WTC11 (cell line): ENCODE results near the gene SFXN1. TPM values are rescaled to one million over a fixed set of nuclear protein-coding genes. Genes with fewer than 3 reads are reported as not detected.

Source experiments
- ATAC-seq: fragments of 200-7000 bp; cut with Tn5 transposase; 2 replicates; pipeline ENCODE4 v1.10.0; 2021; ENCODE audit warnings: mild to moderate bottlenecking, moderate library complexity
- CTCF ChIA-PET: fragments of 300-600 bp; sonication (Branson Sonifier 250); formaldehyde crosslinking; loops from one replicate; lab custom pipeline; 2021; ENCODE audit warnings: antibody characterized with exemption; lab: Charles Lee
- POLR2A ChIA-PET: fragments of 350-600 bp; sonication (Branson Sonifier 250); formaldehyde crosslinking; loops from one replicate; lab custom pipeline; 2021; ENCODE audit warnings: antibody characterized with exemption; lab: Charles Lee
- DNase-seq: peaks from one replicate; pipeline ENCODE4 v3.0.0; 2021; ENCODE audit warnings: low spot score
- H3K27ac Mint-ChIP-seq: 2 replicates; pipeline ENCODE4 v1.8.0; 2021; ENCODE audit warnings: mixed read lengths
- H3K27me3 Mint-ChIP-seq: 2 replicates; pipeline ENCODE4 v1.8.0; 2021; ENCODE audit warnings: low read depth, mild to moderate bottlenecking, moderate library complexity, mixed read lengths
- H3K36me3 Mint-ChIP-seq: 2 replicates; pipeline ENCODE4 v1.8.0; 2021; ENCODE audit warnings: mixed read lengths
- H3K4me1 Mint-ChIP-seq: 2 replicates; pipeline ENCODE4 v1.8.0; 2022; ENCODE audit warnings: mixed read lengths
- H3K4me3 Mint-ChIP-seq: 2 replicates; pipeline ENCODE4 v1.8.0; 2021; ENCODE audit warnings: mild to moderate bottlenecking, moderate library complexity, mixed read lengths
- H3K9me3 Mint-ChIP-seq: 2 replicates; pipeline ENCODE4 v1.8.0; 2021; ENCODE audit warnings: mixed read lengths
- EMX1 ChIP-seq: fragments of 250-450 bp; sonication (Bioruptor Pico); IDR thresholded peaks from 2 replicates; pipeline ENCODE4 v1.8.0; 2021; ENCODE audit warnings: mild to moderate bottlenecking
- FOXJ3 ChIP-seq: sonication (generic); formaldehyde crosslinking; IDR thresholded peaks from 2 replicates; pipeline ENCODE4 v1.9.0; 2021; ENCODE audit warnings: missing genetic modification reagents, mild to moderate bottlenecking, borderline replicate concordance
- GABPB1 ChIP-seq: sonication (generic); formaldehyde crosslinking; IDR thresholded peaks from 2 replicates; pipeline ENCODE4 v1.8.1; 2023; ENCODE audit warnings: mild to moderate bottlenecking, missing genetic modification reagents
- JAZF1 ChIP-seq: fragments of 250-450 bp; sonication (Bioruptor Pico); IDR thresholded peaks from 2 replicates; pipeline ENCODE4 v1.9.0; 2021; ENCODE audit warnings: moderate library complexity, mild to moderate bottlenecking, inconsistent platforms
- NFATC4 ChIP-seq: fragments of 250-450 bp; sonication (Bioruptor Pico); IDR thresholded peaks from 2 replicates; pipeline ENCODE4 v1.9.0; 2021; ENCODE audit warnings: mild to moderate bottlenecking
- NFE2L1 ChIP-seq: sonication (generic); formaldehyde crosslinking; IDR thresholded peaks from 2 replicates; pipeline ENCODE4 v1.8.1; 2023; ENCODE audit warnings: missing genetic modification reagents
- NR1H2 ChIP-seq: sonication (generic); formaldehyde crosslinking; IDR thresholded peaks from 2 replicates; pipeline ENCODE4 v1.9.0; 2021; ENCODE audit warnings: mild to moderate bottlenecking, moderate library complexity, missing genetic modification reagents
- NR2C2 ChIP-seq: sonication (generic); formaldehyde crosslinking; IDR thresholded peaks from 2 replicates; pipeline ENCODE4 v1.8.0; 2022; ENCODE audit warnings: mild to moderate bottlenecking, missing genetic modification reagents
- SMAD4 ChIP-seq: sonication (generic); formaldehyde crosslinking; IDR thresholded peaks from 2 replicates; pipeline ENCODE4 v1.8.0; 2022; ENCODE audit warnings: mild to moderate bottlenecking, missing genetic modification reagents
- TCF7 ChIP-seq: sonication (generic); formaldehyde crosslinking; IDR thresholded peaks from 2 replicates; pipeline ENCODE4 v1.8.0; 2022; ENCODE audit warnings: mild to moderate bottlenecking, low read depth, missing genetic modification reagents, moderate library complexity
- TEAD1 ChIP-seq: sonication (generic); formaldehyde crosslinking; IDR thresholded peaks from 2 replicates; pipeline ENCODE4 v1.8.0; 2022; ENCODE audit warnings: mild to moderate bottlenecking, missing genetic modification reagents
- ZNF219 ChIP-seq: sonication (generic); formaldehyde crosslinking; IDR thresholded peaks from 2 replicates; pipeline ENCODE4 v1.8.0; 2023; ENCODE audit warnings: missing genetic modification reagents, mild to moderate bottlenecking, borderline replicate concordance
- ZNF263 ChIP-seq: sonication (generic); formaldehyde crosslinking; IDR thresholded peaks from 2 replicates; pipeline ENCODE4 v1.8.1; 2022; ENCODE audit warnings: low read depth, mild to moderate bottlenecking, moderate library complexity, missing genetic modification reagents
- ZNF317 ChIP-seq: sonication (generic); formaldehyde crosslinking; IDR thresholded peaks from 2 replicates; pipeline ENCODE4 v1.8.1; 2023; ENCODE audit warnings: low read depth, mild to moderate bottlenecking, moderate library complexity, missing genetic modification reagents, borderline replicate concordance
- ZNF396 ChIP-seq: fragments of 250-450 bp; sonication (Bioruptor Pico); IDR thresholded peaks from 2 replicates; pipeline ENCODE4 v1.8.0; 2021; ENCODE audit warnings: mild to moderate bottlenecking, moderate library complexity, borderline replicate concordance
- ZNF416 ChIP-seq: fragments of 250-450 bp; sonication (Bioruptor Pico); IDR thresholded peaks from 2 replicates; pipeline ENCODE4 v1.9.0; 2021; ENCODE audit warnings: mild to moderate bottlenecking, inconsistent platforms
- total RNA-seq: library from RNA; stranded (reverse); gene quantifications from 3 replicates; pipeline ENCODE4 v1.2.3, GENCODE V29; 2021
- TF ChIP-seq, protein P1 (sequence below): sonication (generic); formaldehyde crosslinking; IDR thresholded peaks from 2 replicates; pipeline ENCODE4 v1.8.1; 2023; ENCODE audit warnings: mild to moderate bottlenecking, moderate library complexity, missing genetic modification reagents
- TF ChIP-seq, protein P2 (sequence below): fragments of 250-450 bp; sonication (Bioruptor Pico); IDR thresholded peaks from 2 replicates; pipeline ENCODE4 v1.8.0; 2021; ENCODE audit warnings: mild to moderate bottlenecking
- TF ChIP-seq, protein P3 (sequence below): sonication (generic); formaldehyde crosslinking; conservative IDR thresholded peaks from 2 replicates; pipeline ENCODE4 v1.8.1; 2022; ENCODE audit warnings: mild to moderate bottlenecking, missing genetic modification reagents
- TF ChIP-seq, protein P4 (sequence below): sonication (generic); formaldehyde crosslinking; IDR thresholded peaks from 2 replicates; pipeline ENCODE4 v1.8.1; 2023; ENCODE audit warnings: mild to moderate bottlenecking, missing genetic modification reagents
- TF ChIP-seq, protein P5 (sequence below): fragments of 250-450 bp; sonication (Bioruptor Pico); IDR thresholded peaks from 2 replicates; pipeline ENCODE4 v1.9.0; 2021; ENCODE audit warnings: mild to moderate bottlenecking, borderline replicate concordance

The SFXN1 gene
- total RNA-seq, 1 experiment from 2014 or later, result 82.9 TPM

DNA sequence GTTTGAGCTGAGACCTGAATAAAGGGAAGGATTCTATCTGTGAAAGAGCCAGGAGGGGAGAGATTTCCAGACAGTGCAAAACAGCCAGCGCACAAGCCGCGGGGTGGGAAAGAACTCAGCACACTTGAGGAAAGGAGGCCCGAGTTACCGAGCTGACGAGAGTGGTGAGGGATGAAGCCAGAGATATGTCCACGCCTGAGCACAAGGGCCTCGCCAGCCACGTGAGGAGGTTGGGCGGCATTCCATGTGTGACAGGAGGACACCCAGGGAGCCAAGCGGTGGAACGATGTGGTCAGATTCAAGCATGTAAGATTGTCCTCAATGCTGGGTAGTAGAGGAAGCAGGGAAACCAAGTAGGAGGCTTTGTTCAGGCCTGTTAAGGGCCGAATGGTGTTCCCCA is 17.0 kb upstream of the SFXN1 start (continued):
- TF ChIP-seq FOXJ3 (CRISPR knock-in tag) (no peak), NFE2L1 (CRISPR knock-in tag) (no peak), ZNF396 (CRISPR knock-in tag) (no peak), TCF7 (CRISPR knock-in tag) (no peak), JAZF1 (CRISPR knock-in tag) (no peak), TEAD1 (CRISPR knock-in tag) (no peak), ZNF219 (CRISPR knock-in tag) (no peak), SMAD4 (no peak), EMX1 (CRISPR knock-in tag) (no peak), ZNF317 (CRISPR knock-in tag) (no peak)
- TF ChIP-seq, protein P1, sequence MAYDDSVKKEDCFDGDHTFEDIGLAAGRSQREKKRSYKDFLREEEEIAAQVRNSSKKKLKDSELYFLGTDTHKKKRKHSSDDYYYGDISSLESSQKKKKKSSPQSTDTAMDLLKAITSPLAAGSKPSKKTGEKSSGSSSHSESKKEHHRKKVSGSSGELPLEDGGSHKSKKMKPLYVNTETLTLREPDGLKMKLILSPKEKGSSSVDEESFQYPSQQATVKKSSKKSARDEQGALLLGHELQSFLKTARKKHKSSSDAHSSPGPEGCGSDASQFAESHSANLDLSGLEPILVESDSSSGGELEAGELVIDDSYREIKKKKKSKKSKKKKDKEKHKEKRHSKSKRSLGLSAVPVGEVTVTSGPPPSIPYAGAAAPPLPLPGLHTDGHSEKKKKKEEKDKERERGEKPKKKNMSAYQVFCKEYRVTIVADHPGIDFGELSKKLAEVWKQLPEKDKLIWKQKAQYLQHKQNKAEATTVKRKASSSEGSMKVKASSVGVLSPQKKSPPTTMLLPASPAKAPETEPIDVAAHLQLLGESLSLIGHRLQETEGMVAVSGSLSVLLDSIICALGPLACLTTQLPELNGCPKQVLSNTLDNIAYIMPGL (CRISPR knock-in tag), result no peak
- TF ChIP-seq, protein P2, sequence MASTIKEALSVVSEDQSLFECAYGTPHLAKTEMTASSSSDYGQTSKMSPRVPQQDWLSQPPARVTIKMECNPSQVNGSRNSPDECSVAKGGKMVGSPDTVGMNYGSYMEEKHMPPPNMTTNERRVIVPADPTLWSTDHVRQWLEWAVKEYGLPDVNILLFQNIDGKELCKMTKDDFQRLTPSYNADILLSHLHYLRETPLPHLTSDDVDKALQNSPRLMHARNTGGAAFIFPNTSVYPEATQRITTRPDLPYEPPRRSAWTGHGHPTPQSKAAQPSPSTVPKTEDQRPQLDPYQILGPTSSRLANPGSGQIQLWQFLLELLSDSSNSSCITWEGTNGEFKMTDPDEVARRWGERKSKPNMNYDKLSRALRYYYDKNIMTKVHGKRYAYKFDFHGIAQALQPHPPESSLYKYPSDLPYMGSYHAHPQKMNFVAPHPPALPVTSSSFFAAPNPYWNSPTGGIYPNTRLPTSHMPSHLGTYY (CRISPR knock-in tag), result no peak

DNA sequence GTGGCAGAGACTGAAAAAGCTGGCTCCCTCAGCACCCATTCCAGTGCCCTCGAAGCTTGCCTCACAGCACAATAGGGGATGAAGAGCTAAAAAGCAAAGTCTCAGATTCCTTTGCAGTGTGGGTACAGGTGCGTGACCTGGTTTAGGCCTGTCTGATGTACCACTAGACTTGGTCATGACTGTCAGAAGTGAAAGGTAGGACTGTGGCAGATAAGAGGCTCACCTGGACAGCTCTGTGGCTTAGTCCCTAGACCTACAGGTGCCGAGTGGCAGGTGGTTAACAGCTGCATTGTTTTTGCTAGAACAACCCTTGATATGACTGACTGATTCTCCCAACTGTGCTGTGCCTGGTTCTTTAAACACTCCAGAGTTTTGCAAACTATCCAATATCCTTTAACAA is 14.7 kb upstream of the SFXN1 start:
- CTCF ChIA-PET, result interaction anchor here (0.6 to 2.3 kb wide), 16 partner anchors 12 to 564 kb away, joined by 3 to 44 read pairs (median 7); partner anchors contain the start of gene SFXN1
- Mint-ChIP-seq H3K4me1 (peaks cover 5% of the 10 kb centered on the region), H3K9me3 (no peaks in the 10 kb centered on the region), H3K27ac (no peak overlapping the region), H3K4me3 (no peak overlapping the region), H3K27me3 (no peaks in the 10 kb centered on the region; the same call in 1 of the 2 replicates), H3K36me3 (no peaks in the 10 kb centered on the region)
- ATAC-seq (no peak), DNase-seq (no peak)
- TF ChIP-seq ZNF416 (CRISPR knock-in tag), result no peak
- TF ChIP-seq, protein P3, sequence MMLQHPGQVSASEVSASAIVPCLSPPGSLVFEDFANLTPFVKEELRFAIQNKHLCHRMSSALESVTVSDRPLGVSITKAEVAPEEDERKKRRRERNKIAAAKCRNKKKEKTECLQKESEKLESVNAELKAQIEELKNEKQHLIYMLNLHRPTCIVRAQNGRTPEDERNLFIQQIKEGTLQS (CRISPR knock-in tag), result no peak
- no peak for TF ChIP-seq NR1H2 (CRISPR knock-in tag)
- TF ChIP-seq, protein P4, sequence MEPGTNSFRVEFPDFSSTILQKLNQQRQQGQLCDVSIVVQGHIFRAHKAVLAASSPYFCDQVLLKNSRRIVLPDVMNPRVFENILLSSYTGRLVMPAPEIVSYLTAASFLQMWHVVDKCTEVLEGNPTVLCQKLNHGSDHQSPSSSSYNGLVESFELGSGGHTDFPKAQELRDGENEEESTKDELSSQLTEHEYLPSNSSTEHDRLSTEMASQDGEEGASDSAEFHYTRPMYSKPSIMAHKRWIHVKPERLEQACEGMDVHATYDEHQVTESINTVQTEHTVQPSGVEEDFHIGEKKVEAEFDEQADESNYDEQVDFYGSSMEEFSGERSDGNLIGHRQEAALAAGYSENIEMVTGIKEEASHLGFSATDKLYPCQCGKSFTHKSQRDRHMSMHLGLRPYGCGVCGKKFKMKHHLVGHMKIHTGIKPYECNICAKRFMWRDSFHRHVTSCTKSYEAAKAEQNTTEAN (CRISPR knock-in tag), result no peak
- TF ChIP-seq NR2C2 (CRISPR knock-in tag), result no peak
- TF ChIP-seq ZNF263 (CRISPR knock-in tag), result no peak
- TF ChIP-seq, protein P5, sequence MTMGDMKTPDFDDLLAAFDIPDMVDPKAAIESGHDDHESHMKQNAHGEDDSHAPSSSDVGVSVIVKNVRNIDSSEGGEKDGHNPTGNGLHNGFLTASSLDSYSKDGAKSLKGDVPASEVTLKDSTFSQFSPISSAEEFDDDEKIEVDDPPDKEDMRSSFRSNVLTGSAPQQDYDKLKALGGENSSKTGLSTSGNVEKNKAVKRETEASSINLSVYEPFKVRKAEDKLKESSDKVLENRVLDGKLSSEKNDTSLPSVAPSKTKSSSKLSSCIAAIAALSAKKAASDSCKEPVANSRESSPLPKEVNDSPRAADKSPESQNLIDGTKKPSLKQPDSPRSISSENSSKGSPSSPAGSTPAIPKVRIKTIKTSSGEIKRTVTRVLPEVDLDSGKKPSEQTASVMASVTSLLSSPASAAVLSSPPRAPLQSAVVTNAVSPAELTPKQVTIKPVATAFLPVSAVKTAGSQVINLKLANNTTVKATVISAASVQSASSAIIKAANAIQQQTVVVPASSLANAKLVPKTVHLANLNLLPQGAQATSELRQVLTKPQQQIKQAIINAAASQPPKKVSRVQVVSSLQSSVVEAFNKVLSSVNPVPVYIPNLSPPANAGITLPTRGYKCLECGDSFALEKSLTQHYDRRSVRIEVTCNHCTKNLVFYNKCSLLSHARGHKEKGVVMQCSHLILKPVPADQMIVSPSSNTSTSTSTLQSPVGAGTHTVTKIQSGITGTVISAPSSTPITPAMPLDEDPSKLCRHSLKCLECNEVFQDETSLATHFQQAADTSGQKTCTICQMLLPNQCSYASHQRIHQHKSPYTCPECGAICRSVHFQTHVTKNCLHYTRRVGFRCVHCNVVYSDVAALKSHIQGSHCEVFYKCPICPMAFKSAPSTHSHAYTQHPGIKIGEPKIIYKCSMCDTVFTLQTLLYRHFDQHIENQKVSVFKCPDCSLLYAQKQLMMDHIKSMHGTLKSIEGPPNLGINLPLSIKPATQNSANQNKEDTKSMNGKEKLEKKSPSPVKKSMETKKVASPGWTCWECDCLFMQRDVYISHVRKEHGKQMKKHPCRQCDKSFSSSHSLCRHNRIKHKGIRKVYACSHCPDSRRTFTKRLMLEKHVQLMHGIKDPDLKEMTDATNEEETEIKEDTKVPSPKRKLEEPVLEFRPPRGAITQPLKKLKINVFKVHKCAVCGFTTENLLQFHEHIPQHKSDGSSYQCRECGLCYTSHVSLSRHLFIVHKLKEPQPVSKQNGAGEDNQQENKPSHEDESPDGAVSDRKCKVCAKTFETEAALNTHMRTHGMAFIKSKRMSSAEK, result no peak
- TF ChIP-seq NFATC4, result no peak
- no peak for TF ChIP-seq GABPB1 (CRISPR knock-in tag)
- POLR2A ChIA-PET, result interaction anchor here (1.4 kb wide), 1 partner anchor 15 kb away, joined by 3 read pairs; the partner anchor contains the start of gene SFXN1
